Measurements from ENCODE around the gene L3MBTL4. TPM values are rescaled to one million over a fixed set of nuclear protein-coding genes. Genes with fewer than 3 reads are reported as not detected.

The L3MBTL4 gene
- total and polyA plus RNA-seq, 9 of the 15 experiments (the other 6 are each of a cell fraction or from before 2014, with no cell fraction given), result not detected

DNA sequence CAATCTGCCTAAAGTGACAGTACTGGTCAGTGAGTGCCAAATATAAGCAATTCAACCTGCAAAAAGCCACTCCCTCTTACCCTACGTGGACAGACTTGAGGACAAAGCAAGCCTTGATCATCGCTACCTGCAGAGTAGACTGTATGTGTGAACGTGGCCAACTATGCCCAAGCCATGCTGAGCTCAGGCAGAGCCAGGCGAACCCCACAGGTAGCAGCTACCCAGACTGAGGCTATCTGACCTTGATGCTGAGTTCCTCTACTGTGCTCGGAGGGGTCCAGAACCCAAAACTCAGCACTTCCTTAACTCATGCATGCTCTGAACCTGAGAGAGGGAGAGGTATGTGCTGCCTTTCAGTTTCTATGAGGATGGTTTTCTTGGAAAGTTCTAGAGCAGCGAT lies 455.9 kb downstream of the L3MBTL4 start (continued):
- TF ChIP-seq NR0B1 (IDR thresholded peaks at IDR 0.05; ENCODE audit: partially characterized antibody), result no peak
- TF ChIP-seq ZFP36 (IDR thresholded peaks at IDR 0.05; ENCODE audit: low read depth, low read length, partially characterized antibody), result no peak
- TF ChIP-seq, protein P1, sequence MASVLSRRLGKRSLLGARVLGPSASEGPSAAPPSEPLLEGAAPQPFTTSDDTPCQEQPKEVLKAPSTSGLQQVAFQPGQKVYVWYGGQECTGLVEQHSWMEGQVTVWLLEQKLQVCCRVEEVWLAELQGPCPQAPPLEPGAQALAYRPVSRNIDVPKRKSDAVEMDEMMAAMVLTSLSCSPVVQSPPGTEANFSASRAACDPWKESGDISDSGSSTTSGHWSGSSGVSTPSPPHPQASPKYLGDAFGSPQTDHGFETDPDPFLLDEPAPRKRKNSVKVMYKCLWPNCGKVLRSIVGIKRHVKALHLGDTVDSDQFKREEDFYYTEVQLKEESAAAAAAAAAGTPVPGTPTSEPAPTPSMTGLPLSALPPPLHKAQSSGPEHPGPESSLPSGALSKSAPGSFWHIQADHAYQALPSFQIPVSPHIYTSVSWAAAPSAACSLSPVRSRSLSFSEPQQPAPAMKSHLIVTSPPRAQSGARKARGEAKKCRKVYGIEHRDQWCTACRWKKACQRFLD (CRISPR knock-in tag; IDR thresholded peaks at IDR 0.05), result no peak
- TF ChIP-seq ZNF764 (CRISPR knock-in tag; IDR thresholded peaks at IDR 0.05; ENCODE audit: low read depth), result no peak
- TF ChIP-seq ZZZ3 (IDR thresholded peaks at IDR 0.05), result no peak
- no peak for TF ChIP-seq ZKSCAN8 (CRISPR knock-in tag; IDR thresholded peaks at IDR 0.05)
- no peak for TF ChIP-seq ZNF431 (CRISPR knock-in tag; IDR thresholded peaks at IDR 0.05)
- TF ChIP-seq MAFG (tag; conservative IDR thresholded peaks at IDR 0.05), result no peak

DNA sequence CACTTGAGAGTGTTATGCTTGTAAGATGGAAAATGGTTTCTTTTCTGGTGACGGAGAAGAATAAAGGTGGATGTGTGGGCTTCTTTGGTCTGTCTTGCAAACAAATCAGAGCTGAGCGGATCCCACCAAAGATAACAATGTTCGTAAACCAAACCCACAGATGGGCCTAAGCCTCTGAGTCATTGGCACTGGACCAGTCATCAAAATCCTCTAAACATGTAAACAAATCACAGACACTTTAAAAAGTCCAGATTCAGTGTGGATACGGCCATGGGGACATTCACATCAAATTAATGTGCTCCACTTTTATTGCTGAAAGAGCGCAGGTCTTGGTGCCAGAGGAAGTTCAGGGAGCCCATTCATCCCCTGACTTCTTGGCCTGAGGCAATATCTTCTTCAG lies 458.9 kb downstream of the L3MBTL4 start:
- intact Hi-C loops (cut with micrococcal nuclease) (no loop called here), in situ Hi-C loops (cut with MboI) (no loop called here)
- no peaks in the 10 kb centered on the region for H3K4me1 ChIP-seq (replicated peaks in 1 of 2; ENCODE audit: control insufficient read depth in 2 of 2, insufficient read depth in 2 of 2, low read length in 2 of 2)
- no peak overlapping the region for H2AFZ ChIP-seq (ENCODE audit: low read depth, low read length)
- H3K9me3 ChIP-seq (replicated peaks; ENCODE audit: control insufficient read depth, insufficient read depth, low read depth, low read length), result no peaks in the 10 kb centered on the region
- CTCF ChIA-PET (ENCODE audit: low intra/inter-chr PET ratio), result no interaction called here
- H3K4me2 ChIP-seq (ENCODE audit: insufficient read depth, low read length), result no peak overlapping the region
- no peak for ATAC-seq
- H3K36me3 ChIP-seq (ENCODE audit: control insufficient read depth, insufficient read depth, low read length), result no peaks in the 10 kb centered on the region
- no peak overlapping the region for H3K27ac ChIP-seq (ENCODE audit: extremely low read depth, low read depth, low read length)
- H4K20me1 ChIP-seq (replicated peaks; ENCODE audit: control insufficient read depth, insufficient read depth, low read length), result no peaks in the 10 kb centered on the region
- BruUV-seq (replicated peaks), result no TSS peak
- H3K9me1 ChIP-seq (ENCODE audit: control insufficient read depth, insufficient read depth, low read length), result no peaks in the 10 kb centered on the region
- no peaks in the 10 kb centered on the region for H3K79me2 ChIP-seq (ENCODE audit: control insufficient read depth, insufficient read depth, low read length)
- POLR2A ChIA-PET, result no interaction called here
- TF ChIP-seq PRPF4 (IDR thresholded peaks at IDR 0.05; ENCODE audit: insufficient read depth, low read depth, low read length, poor library complexity, severe bottlenecking) (no peak), UBTF (IDR thresholded peaks at IDR 0.05; ENCODE audit: borderline replicate concordance in 1 of 2, low read depth in 2 of 2, low read length in 2 of 2) (no peak), ZNF436 (CRISPR knock-in tag; IDR thresholded peaks at IDR 0.05) (no peak), ZNF24 (IDR thresholded peaks at IDR 0.05) (no peak), SUPT5H (IDR thresholded peaks at IDR 0.05) (no peak), ZNF408 (CRISPR knock-in tag; IDR thresholded peaks at IDR 0.05; ENCODE audit: low read depth) (no peak), MXI1 (IDR thresholded peaks at IDR 0.05; ENCODE audit: low read depth, low read length) (no peak)
- no peak for FAIRE-seq
- no peak overlapping the region for H3K9ac ChIP-seq (ENCODE audit: insufficient read depth in 1 of 2, low read depth in 2 of 2, low read length in 2 of 2)
- WGBS (ENCODE audit: insufficient coverage, low coverage, missing lambda C conversion rate), result under 1% methylated on average over 5 of the region's 5 CpGs
- DNase-seq (ENCODE audit: extremely low read depth in 1 of 4, low spot score in 3 of 4), result no peak
- no peaks in the 10 kb centered on the region for H3K27me3 ChIP-seq (ENCODE audit: control insufficient read depth in 2 of 2, insufficient read depth in 2 of 2, low read length in 2 of 2)
- H3K4me3 ChIP-seq, result no peak overlapping the region

All from K562 (cell line).